ENCODE results near the gene ZDHHC11B.
"Not testable (repeated sequence)": the region's sequence is repeated elsewhere in the genome, so short reads cannot be mapped to it uniquely, and the experiment has no call there.

DNA sequence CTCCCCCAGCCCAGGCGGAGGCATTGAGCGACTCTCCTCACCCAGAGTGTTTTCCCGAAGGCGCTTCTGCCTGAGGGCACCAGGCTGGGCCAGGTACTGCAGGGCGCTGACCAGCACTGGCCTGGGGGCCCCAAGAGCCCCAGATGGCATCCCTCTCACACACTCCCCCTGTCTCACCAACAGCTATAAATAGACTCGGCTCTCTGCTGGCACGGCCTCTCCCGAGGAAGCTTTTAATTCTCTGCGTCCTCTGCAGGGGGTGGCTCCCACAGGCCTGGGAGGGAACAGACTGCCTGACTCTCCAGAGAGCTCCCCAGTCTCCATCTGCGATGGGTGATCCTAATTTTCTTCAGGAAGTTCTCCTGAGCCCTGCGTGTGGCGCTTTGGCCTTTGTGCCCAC lies 2.2 kb downstream of the ZDHHC11B start:
- TF ChIP-seq POLR2A, CTCF (IDR thresholded peaks at IDR 0.05): not testable (repeated sequence)

Measured in right lobe of liver (tissue), 4 donors.